Fibroblast of villous mesenchyme (primary cell): ENCODE measurements around the gene MRTFB. TPM values are rescaled to one million over a fixed set of nuclear protein-coding genes. Genes with fewer than 3 reads are reported as not detected.

Source experiments
- DNase-seq: peaks from one replicate; pipeline ENCODE4 v3.0.0-alpha.2; 2010; ENCODE audit warnings: low read depth
- H3K4me3 ChIP-seq: 2 replicates; pipeline ENCODE4 v1.5.1; 2011; ENCODE audit warnings: low read depth, mild to moderate bottlenecking, low read length
- CTCF ChIP-seq: IDR thresholded peaks from 2 replicates; pipeline ENCODE4 v1.5.1; 2012; ENCODE audit warnings: low read depth, mild to moderate bottlenecking, low read length; ENCODE audit not compliant: insufficient read depth
- total RNA-seq: library from RNA; depleted of rRNA; stranded (reverse); fragments of >200 nt; gene quantifications from 2 replicates; pipeline ENCODE4 v1.2.3, GENCODE V29; 2012

Gene MRTFB
- total RNA-seq, 1 donor = 8.2 TPM

- no peak for DNase-seq
- TF ChIP-seq CTCF = no peak
- no peak overlapping the region for H3K4me3 ChIP-seq
Measured at GRCh38 chr16:14155572-14156190, 84.6 kb downstream of the MRTFB start.

GRCh38 chr16:14164916-14165662 is 94.0 kb downstream of the MRTFB start:
- no peak for TF ChIP-seq CTCF
- no peak overlapping the region for H3K4me3 ChIP-seq
- no peak for DNase-seq

GRCh38 chr16:14168146-14168545 is 97.0 kb downstream of the MRTFB start:
- no peak overlapping the region for H3K4me3 ChIP-seq
- DNase-seq = peak; percentile 64
- no peak for TF ChIP-seq CTCF

- no peak overlapping the region for H3K4me3 ChIP-seq
- DNase-seq = peak; percentile 93
- no peak for TF ChIP-seq CTCF
Measured at GRCh38 chr16:14172200-14172809, 101.2 kb downstream of the MRTFB start.

- no peak for TF ChIP-seq CTCF
- no peak overlapping the region for H3K4me3 ChIP-seq
- DNase-seq = no peak
Measured at GRCh38 chr16:14175086-14175485, 104.0 kb downstream of the MRTFB start.

GRCh38 chr16:14177704-14178103 is 106.6 kb downstream of the MRTFB start:
- DNase-seq = no peak
- TF ChIP-seq CTCF = no peak
- no peak overlapping the region for H3K4me3 ChIP-seq
